ENCODE measurements around the gene MYL2. TPM values are rescaled to one million over a fixed set of nuclear protein-coding genes. Genes with fewer than 3 reads are reported as not detected.

MYL2 gene
- total and polyA plus RNA-seq, 2 experiments from 2014 or later = not detected

DNA sequence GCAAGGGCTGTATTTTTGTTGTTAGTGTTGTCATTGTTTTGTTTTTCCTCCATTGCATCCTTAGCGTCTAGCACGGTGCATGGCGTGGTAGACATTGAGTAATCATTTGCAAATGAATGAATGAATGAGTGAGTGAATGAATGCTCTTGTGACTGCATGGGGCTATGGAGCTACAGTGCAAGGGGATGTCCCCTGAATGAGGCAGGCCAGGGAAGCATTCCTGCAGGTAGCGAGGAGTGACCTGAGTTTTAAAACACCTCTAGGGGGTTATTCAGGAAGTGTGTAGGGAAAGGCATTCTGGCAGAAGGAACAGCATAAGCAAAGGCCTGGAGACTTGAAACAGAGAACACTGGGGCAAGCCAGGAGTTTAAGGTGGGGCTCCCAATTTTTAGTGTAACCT, 16.9 kb downstream of the MYL2 start:
- no peaks in the 10 kb centered on the region for H3K4me1 ChIP-seq (ENCODE audit: insufficient read depth)
- no peaks in the 10 kb centered on the region for H3K27me3 ChIP-seq (ENCODE audit: insufficient read depth)
- no peak overlapping the region for H3K4me2 ChIP-seq
- no peaks in the 10 kb centered on the region for H3K36me3 Mint-ChIP-seq (ENCODE audit: low read depth)
- H3K27ac Mint-ChIP-seq = no peak overlapping the region
- H3K9me3 Mint-ChIP-seq = no peaks in the 10 kb centered on the region
- ATAC-seq = no peak
- no peaks in the 10 kb centered on the region for H3K36me3 ChIP-seq (ENCODE audit: insufficient read depth)
- no peak overlapping the region for H2AFZ ChIP-seq
- no peak for TF ChIP-seq CREB1 (CRISPR knock-in tag; IDR thresholded peaks at IDR 0.05; ENCODE audit: low read depth)
- H3K9me2 ChIP-seq (ENCODE audit: insufficient read depth) = peaks cover 11% of the 10 kb centered on the region
- peaks cover 3% of the 10 kb centered on the region for H3K27me3 Mint-ChIP-seq (ENCODE audit: insufficient read depth, low read depth, poor library complexity)
- no peaks in the 10 kb centered on the region for H3F3A ChIP-seq (replicated peaks; ENCODE audit: low read depth)
- H3K4me3 ChIP-seq = no peak overlapping the region
- no peak overlapping the region for H3K27ac ChIP-seq (ENCODE audit: low read depth)
- H4K20me1 ChIP-seq (replicated peaks; ENCODE audit: insufficient read depth) = no peaks in the 10 kb centered on the region
- DNase-seq (ENCODE audit: low spot score) = no peak
- no peak overlapping the region for H3K4me3 Mint-ChIP-seq
- no peaks in the 10 kb centered on the region for H3K79me2 ChIP-seq (replicated peaks; ENCODE audit: insufficient read depth)
- H3K4me1 Mint-ChIP-seq = peaks cover 2% of the 10 kb centered on the region; the same call in 2 of the 3 replicates

DNA sequence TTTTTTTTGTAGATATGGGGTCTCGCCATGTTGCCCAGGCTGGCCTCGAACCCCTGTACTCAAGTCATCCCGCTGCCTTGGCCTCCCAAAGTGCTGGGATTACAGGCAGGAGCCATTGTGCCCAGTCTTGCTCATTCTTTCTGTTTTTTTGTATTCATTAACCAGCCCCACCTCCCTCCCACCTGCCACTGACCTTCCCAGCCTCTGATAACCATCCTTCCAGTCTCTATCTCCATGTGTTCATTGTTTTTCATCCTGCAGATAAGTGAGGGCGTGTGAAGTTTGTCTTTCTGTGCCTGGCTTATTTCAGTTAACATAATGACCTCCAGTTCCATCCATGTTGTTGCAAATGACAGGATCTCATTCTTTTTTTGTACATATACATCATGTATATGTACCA, 19.0 kb downstream of the MYL2 start:
- Histone ChIP-seq H3K36me3 (ENCODE audit: insufficient read depth) (no peaks in the 10 kb centered on the region), H3K4me1 (ENCODE audit: insufficient read depth) (no peaks in the 10 kb centered on the region), H3F3A (replicated peaks; ENCODE audit: low read depth) (no peaks in the 10 kb centered on the region), H3K4me3 (no peak overlapping the region), H3K4me2 (no peak overlapping the region), H3K9me2 (ENCODE audit: insufficient read depth) (peaks cover 11% of the 10 kb centered on the region), H3K27ac (ENCODE audit: low read depth) (no peak overlapping the region), H3K27me3 (ENCODE audit: insufficient read depth) (no peaks in the 10 kb centered on the region), H4K20me1 (replicated peaks; ENCODE audit: insufficient read depth) (no peaks in the 10 kb centered on the region), H3K79me2 (replicated peaks; ENCODE audit: insufficient read depth) (no peaks in the 10 kb centered on the region), H2AFZ (no peak overlapping the region)
- DNase-seq (ENCODE audit: low spot score) (no peak), ATAC-seq (no peak)
- TF ChIP-seq, protein P1, sequence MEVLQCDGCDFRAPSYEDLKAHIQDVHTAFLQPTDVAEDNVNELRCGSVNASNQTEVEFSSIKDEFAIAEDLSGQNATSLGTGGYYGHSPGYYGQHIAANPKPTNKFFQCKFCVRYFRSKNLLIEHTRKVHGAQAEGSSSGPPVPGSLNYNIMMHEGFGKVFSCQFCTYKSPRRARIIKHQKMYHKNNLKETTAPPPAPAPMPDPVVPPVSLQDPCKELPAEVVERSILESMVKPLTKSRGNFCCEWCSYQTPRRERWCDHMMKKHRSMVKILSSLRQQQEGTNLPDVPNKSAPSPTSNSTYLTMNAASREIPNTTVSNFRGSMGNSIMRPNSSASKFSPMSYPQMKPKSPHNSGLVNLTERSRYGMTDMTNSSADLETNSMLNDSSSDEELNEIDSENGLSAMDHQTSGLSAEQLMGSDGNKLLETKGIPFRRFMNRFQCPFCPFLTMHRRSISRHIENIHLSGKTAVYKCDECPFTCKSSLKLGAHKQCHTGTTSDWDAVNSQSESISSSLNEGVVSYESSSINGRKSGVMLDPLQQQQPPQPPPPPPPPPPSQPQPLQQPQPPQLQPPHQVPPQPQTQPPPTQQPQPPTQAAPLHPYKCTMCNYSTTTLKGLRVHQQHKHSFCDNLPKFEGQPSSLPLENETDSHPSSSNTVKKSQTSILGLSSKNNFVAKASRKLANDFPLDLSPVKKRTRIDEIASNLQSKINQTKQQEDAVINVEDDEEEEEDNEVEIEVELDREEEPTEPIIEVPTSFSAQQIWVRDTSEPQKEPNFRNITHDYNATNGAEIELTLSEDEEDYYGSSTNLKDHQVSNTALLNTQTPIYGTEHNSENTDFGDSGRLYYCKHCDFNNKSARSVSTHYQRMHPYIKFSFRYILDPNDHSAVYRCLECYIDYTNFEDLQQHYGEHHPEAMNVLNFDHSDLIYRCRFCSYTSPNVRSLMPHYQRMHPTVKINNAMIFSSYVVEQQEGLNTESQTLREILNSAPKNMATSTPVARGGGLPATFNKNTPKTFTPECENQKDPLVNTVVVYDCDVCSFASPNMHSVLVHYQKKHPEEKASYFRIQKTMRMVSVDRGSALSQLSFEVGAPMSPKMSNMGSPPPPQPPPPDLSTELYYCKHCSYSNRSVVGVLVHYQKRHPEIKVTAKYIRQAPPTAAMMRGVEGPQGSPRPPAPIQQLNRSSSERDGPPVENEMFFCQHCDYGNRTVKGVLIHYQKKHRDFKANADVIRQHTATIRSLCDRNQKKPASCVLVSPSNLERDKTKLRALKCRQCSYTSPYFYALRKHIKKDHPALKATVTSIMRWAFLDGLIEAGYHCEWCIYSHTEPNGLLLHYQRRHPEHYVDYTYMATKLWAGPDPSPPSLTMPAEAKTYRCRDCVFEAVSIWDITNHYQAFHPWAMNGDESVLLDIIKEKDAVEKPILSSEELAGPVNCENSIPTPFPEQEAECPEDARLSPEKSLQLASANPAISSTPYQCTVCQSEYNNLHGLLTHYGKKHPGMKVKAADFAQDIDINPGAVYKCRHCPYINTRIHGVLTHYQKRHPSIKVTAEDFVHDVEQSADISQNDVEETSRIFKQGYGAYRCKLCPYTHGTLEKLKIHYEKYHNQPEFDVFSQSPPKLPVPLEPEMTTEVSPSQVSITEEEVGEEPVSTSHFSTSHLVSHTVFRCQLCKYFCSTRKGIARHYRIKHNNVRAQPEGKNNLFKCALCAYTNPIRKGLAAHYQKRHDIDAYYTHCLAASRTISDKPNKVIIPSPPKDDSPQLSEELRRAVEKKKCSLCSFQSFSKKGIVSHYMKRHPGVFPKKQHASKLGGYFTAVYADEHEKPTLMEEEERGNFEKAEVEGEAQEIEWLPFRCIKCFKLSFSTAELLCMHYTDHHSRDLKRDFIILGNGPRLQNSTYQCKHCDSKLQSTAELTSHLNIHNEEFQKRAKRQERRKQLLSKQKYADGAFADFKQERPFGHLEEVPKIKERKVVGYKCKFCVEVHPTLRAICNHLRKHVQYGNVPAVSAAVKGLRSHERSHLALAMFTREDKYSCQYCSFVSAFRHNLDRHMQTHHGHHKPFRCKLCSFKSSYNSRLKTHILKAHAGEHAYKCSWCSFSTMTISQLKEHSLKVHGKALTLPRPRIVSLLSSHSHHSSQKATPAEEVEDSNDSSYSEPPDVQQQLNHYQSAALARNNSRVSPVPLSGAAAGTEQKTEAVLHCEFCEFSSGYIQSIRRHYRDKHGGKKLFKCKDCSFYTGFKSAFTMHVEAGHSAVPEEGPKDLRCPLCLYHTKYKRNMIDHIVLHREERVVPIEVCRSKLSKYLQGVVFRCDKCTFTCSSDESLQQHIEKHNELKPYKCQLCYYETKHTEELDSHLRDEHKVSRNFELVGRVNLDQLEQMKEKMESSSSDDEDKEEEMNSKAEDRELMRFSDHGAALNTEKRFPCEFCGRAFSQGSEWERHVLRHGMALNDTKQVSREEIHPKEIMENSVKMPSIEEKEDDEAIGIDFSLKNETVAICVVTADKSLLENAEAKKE (CRISPR knock-in tag; IDR thresholded peaks at IDR 0.05) = no peak
- no peak for TF ChIP-seq NANOG (IDR thresholded peaks at IDR 0.05; ENCODE audit: borderline replicate concordance)
- H3K36me3 Mint-ChIP-seq (ENCODE audit: low read depth) = no peaks in the 10 kb centered on the region
- H3K9me3 Mint-ChIP-seq = no peaks in the 10 kb centered on the region
- H3K27ac Mint-ChIP-seq = no peak overlapping the region
- H3K27me3 Mint-ChIP-seq (ENCODE audit: insufficient read depth, low read depth, poor library complexity) = peaks cover 3% of the 10 kb centered on the region
- no peaks in the 10 kb centered on the region for H3K4me1 Mint-ChIP-seq
- H3K4me3 Mint-ChIP-seq = no peak overlapping the region
